Effector memory CD4-positive, alpha-beta T cell (primary cell): ENCODE results near the gene POLH.

Source experiments
- DNase-seq, 3 donors: peaks; one replicate each; pipeline ENCODE4 v3.0.0-alpha.2; 2020
- H3K27ac ChIP-seq: 2 replicates; pipeline ENCODE4 v1.7.0; 2013; ENCODE audit warnings: mild to moderate bottlenecking, low read length, moderate library complexity; ENCODE audit not compliant: insufficient read depth, poor library complexity, severe bottlenecking
- H3K27me3 ChIP-seq: replicated peaks from 2 replicates; pipeline ENCODE4 v1.7.0; 2013; ENCODE audit warnings: mild to moderate bottlenecking, low read length; ENCODE audit not compliant: insufficient read depth, control insufficient read depth, poor library complexity, severe bottlenecking
- H3K36me3 ChIP-seq: 2 replicates; pipeline ENCODE4 v1.7.0; 2013; ENCODE audit warnings: mild to moderate bottlenecking, low read length, moderate library complexity; ENCODE audit not compliant: control insufficient read depth, insufficient read depth
- H3K4me1 ChIP-seq: 2 replicates; pipeline ENCODE4 v1.7.0; 2013; ENCODE audit warnings: low read length, mild to moderate bottlenecking; ENCODE audit not compliant: control insufficient read depth, insufficient read depth, poor library complexity, severe bottlenecking
- H3K4me3 ChIP-seq: 2 replicates; pipeline ENCODE4 v1.7.0; 2013; ENCODE audit warnings: low read length, low read depth, mild to moderate bottlenecking; ENCODE audit not compliant: insufficient read depth, poor library complexity, severe bottlenecking
- H3K9me3 ChIP-seq: 2 replicates; pipeline ENCODE4 v1.7.0; 2013; ENCODE audit warnings: mild to moderate bottlenecking, low read length, moderate library complexity; ENCODE audit not compliant: control insufficient read depth

Gene POLH

DNA sequence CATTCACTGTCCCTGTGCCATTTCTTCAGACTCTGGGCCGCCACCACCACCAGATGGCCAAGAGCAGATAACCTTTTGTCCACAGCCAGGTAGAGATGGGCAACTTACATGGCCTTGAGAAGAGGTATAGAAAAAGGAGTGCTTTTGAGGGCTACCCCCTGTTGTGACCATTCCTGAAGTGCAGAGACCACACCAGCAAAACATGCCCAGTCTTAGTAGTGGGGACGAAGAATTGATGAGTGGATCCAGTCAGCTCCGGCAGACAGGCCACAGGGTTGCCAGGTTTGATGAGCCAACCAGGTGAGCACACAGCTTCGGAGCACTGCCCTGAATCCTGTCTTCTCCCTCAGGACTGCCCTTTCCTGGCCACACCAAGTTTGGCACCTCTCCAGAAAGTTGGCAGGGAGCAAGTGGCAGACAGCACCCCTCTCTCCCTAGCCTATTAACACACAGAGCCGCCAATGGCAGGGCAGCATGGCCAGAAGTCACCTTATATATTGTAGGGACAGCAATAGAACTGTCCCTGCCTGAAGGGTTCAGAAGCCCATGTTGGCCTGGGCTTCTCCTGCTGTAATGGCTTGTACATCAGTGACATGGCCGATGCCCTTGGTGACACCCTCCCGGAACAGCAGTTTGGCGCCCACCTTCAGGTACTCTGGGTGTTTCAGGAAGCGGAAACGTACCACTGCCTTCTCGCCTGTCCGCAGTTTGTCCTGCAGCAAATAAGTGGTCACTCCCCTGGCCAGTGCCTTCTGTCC, 45.3 kb downstream of the POLH start:
- Histone ChIP-seq H3K4me1 (no peaks in the 10 kb centered on the region), H3K27ac (no peak overlapping the region), H3K4me3 (no peak overlapping the region), H3K27me3 (no peaks in the 10 kb centered on the region), H3K9me3 (no peaks in the 10 kb centered on the region), H3K36me3 (peaks cover 54% of the 10 kb centered on the region)
- DNase-seq = no peak

DNA sequence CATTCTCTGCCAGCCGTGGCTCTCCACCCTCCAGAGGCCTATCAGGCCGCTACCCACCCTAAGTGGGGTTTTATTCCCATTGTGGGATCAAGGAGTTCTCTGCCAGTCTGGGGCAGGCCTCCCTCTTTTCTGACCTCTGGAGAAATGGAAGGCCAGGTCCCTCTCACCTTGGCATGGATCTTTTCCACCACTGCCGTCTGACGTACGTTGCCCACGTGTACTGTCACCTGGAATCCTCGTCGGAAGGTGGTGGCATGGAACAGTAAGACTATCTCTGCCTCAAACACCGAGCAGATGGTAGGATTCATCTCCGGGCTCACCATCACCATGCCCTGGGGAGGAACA, 45.8 kb downstream of the POLH start:
- Histone ChIP-seq H3K27ac (no peak overlapping the region), H3K9me3 (no peaks in the 10 kb centered on the region), H3K36me3 (peaks cover 54% of the 10 kb centered on the region), H3K27me3 (no peaks in the 10 kb centered on the region), H3K4me1 (no peaks in the 10 kb centered on the region), H3K4me3 (no peak overlapping the region)
- DNase-seq = no peak

DNA sequence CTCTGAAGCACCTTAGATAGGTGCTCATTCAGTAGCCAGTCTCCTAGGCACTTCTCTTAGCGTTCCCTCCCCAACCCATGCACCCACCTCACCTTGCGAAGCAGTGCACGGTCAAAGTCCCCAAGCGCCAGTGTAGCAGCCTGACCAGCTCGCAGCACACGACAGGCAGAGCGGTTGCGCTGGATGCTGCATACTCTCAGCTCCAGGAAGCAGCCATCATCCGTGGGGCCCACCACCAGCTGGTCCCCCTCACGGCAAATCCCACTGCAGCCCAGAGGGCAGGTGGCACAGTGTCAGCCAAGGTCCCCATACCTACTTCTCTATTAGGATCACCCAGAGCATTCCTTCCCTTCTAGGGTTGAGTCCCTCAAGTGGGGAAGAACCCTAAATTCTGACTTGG, 46.6 kb downstream of the POLH start:
- no peaks in the 10 kb centered on the region for H3K9me3 ChIP-seq
- DNase-seq = no peak
- H3K4me1 ChIP-seq = peaks cover 4% of the 10 kb centered on the region
- no peak overlapping the region for H3K27ac ChIP-seq
- H3K36me3 ChIP-seq = peaks cover 54% of the 10 kb centered on the region
- H3K27me3 ChIP-seq = no peaks in the 10 kb centered on the region
- H3K4me3 ChIP-seq = no peak overlapping the region

DNA sequence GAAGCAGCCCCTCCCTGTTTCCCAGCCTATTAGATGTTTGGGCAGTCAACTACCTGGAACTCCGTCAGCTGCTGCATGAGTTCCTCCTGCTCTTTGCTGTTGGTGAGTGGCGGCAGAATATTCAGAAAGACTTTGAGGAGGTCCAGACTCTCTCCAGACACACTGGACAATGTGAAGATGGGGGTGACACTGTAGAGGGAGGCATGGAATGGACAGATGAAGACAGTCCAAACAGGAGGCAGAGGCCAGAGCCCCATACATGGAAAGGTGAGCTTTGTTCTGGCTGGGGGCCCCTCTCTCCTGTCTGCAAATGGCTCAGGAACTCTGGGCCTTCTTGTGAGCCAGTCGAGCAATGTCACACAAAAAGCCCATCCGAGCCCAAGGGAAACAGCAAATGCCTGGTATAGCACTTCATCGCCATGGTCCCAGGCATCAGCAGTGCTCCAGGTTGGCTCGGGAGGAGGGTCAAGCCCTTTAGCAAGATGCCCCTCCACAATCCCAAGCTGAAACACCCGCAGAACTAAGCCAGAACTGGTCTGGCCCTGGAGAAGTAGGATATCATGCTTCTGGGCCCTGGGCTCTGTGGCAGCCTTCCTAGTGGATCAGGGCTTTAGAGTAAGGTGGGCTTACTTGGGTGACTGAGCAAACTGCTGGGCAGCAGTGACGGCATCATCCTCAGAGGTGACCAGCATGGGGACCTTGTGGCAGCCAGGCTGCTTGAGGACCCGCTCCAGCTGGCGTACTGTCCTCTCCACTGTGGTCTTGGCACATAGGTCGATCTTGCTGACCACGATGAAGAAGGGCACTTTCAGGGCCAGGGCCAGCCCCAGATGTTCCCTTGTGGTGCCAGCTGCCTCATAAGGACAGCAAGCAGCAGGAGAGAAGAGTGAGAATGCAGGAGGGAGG, 48.1 kb downstream of the POLH start:
- Histone ChIP-seq H3K27ac (no peak overlapping the region), H3K4me1 (peaks cover 9% of the 10 kb centered on the region), H3K36me3 (peaks cover 54% of the 10 kb centered on the region), H3K4me3 (no peak overlapping the region), H3K9me3 (no peaks in the 10 kb centered on the region), H3K27me3 (no peaks in the 10 kb centered on the region)
- DNase-seq = no peak

DNA sequence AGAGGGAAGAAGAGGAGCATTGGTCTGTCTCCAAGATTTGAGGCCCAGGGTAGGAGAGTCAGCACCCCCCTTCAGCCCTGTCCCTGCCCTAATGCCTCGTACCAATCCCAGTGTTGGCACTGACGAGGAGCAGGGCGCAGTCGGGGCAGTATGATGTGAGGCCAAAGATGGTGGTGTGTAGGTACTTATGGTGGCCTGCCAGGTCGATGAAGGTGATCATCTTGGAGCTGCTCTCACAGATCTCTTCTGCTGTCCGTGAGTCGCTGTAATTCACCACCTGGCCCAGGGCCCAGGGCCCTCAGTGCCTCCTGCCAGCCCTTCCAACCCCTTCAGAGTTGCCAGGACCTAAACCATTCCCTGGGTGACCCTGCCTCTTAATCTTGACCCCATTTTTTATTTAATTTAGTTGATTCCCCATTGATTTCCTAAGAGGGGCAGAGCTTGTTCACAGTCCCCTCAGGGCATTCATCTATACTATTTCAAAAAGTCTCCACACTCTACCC, 48.9 kb downstream of the POLH start:
- Histone ChIP-seq H3K4me3 (no peak overlapping the region), H3K4me1 (peaks cover 9% of the 10 kb centered on the region), H3K27me3 (no peaks in the 10 kb centered on the region), H3K36me3 (peaks cover 54% of the 10 kb centered on the region), H3K27ac (no peak overlapping the region), H3K9me3 (no peaks in the 10 kb centered on the region)
- no peak for DNase-seq

DNA sequence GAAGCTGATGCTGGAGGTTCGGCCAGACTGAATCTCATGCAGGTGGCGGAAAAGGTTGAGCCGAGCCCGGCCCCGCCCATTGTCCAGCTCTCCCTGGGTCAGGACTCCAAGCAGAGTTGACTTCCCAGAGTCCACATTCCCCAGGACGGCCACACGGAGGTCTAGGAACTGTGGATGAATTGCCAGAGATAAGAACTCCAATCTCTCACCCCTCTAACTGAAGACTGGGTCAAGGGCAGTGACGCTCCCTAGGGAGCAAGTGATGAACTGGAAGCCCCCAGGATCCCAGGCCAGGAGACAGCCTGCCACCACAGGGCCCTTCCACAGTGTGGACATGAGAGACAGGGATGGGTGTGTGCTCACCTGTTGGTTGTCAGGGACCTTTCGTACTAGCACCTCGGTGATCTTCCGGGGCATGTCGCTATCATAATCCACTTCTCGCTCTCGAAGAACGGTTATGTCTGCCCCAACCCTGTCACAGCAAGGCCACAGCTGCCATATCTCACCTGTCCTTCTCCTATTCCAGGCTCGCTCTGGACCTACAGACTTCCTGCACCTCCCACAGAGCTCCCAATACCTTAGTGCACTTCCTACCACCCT, 49.5 kb downstream of the POLH start:
- no peak overlapping the region for H3K27ac ChIP-seq

DNA sequence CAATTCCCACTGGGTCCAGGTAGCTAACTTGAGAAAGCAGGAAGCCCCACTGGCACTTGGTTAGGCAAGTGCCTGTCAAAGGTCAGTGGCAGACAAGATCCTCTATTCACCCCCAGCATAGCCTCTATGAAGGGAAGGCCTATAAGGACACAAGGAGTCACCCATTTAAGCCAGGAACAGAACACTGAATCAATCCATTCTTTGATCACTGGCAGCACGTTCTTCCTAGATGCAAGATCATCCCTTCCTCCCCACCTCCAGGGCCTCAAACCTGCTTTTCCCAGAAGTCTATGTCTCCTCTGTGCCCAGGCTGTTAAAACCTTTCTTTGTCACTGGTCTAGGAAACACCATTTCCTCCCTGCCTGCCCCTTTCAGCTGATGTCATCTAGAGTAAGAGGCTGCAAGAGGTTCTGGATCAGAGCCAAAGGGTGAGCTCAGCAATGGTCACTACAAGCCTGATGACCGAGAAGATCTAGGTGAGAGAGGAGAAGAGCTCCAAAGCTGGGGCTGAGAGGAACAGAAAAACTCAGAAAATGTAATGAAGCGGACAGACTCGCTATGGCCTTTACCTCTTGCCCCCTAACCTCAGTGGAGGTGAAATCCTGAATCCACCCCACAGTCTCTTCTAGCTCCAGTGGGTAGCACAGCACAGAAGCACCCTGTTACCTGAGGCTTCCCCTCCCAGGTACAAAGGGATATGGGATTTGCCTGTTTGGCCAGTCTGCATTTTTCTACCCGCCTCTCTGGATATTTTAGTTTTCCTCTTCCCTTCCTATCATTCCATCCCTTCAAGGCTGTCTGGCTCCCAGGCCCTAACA, 51.2 kb downstream of the POLH start:
- Histone ChIP-seq H3K4me1 (peaks cover 13% of the 10 kb centered on the region), H3K9me3 (no peaks in the 10 kb centered on the region), H3K4me3 (no peak overlapping the region), H3K27me3 (no peaks in the 10 kb centered on the region), H3K36me3 (peaks cover 36% of the 10 kb centered on the region), H3K27ac (no peak overlapping the region)
- DNase-seq = no peak

More for the DNA sequence above, 49.5 kb downstream of the POLH start:
- Histone ChIP-seq H3K4me1 (peaks cover 13% of the 10 kb centered on the region), H3K9me3 (no peaks in the 10 kb centered on the region), H3K4me3 (no peak overlapping the region), H3K27me3 (no peaks in the 10 kb centered on the region), H3K36me3 (peaks cover 53% of the 10 kb centered on the region)
- no peak for DNase-seq

DNA sequence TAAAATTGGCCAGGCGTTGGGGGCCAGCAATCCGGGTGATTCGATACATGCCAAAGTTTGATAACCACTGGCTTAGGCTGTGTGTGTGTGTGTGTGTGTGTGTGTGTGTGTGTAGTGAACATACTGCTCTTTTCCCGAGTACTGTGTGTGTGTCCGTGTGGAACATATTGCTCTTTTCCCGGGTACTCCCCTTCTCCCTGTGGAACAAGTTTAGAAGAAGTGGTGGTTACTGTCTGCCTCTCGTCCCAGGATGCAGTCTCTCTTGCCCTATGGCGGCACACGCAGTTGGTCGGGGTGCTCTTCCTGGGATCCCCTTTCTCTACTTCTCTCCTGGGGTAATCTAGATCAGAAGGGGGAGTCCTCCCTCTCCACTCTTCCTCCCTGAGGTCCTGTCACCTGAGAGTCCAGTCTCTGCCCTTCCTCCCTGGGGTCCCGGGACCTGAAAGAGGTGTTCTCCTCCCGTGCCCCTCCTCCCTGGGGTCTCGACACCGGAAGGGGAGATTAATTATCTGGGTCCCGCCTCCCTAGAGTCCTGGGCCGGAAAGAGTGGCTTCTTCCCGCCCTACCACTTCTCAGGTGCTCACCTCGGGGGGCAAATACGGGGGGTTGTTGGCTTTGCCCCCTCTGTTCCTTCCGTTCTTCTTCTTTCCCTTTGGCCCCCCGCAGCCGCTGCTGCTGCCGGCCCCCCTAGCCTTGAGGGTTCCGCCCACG, 52.6 kb downstream of the POLH start:
- H3K27me3 ChIP-seq = no peaks in the 10 kb centered on the region
- peak overlapping the region; percentile 78 for H3K27ac ChIP-seq
- peaks cover 13% of the 10 kb centered on the region for H3K4me1 ChIP-seq
- no peaks in the 10 kb centered on the region for H3K9me3 ChIP-seq
- H3K4me3 ChIP-seq = peak overlapping the region; percentile 84
- peak; percentile 13 to 38 (median 31) for DNase-seq
- H3K36me3 ChIP-seq = peaks cover 26% of the 10 kb centered on the region

DNA sequence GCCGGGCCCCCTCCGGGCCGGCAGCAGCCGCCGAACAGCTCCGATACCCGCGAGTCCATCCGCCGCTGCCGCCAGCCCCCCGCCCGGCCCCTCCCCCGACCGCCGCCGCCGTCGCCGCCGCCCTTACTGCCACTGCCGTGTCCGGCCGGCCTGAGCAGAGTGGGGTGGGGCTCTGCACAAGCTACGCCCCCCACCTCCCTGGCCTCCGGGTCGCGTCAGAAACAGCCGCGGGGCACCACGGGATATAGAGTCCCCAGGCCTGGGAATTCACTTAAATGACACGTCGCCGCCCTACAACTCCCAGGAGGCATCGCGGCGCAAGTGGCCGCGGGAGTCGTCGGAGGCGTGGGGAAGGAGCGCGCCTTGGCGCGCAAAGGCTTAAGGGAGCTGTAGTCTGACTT, 53.1 kb downstream of the POLH start, which contains the start of gene GTPBP2:
GTPBP2 (minus strand) TSS at position 161 of the 401 bp plus-strand sequence; CDS start at position 59, 102 bp downstream.
- H3K36me3 ChIP-seq = peaks cover 20% of the 10 kb centered on the region
- H3K27me3 ChIP-seq = no peaks in the 10 kb centered on the region
- peak within 1 kb of the TSS; percentile 84 for H3K4me3 ChIP-seq
- H3K4me1 ChIP-seq = peaks cover 13% of the 10 kb centered on the region
- DNase-seq = peak; percentile 90 to 95 (median 94)
- H3K27ac ChIP-seq = peak within 1 kb of the TSS; percentile 79
- H3K9me3 ChIP-seq = no peaks in the 10 kb centered on the region
